Aorta (tissue), 5 donors: Measurements from ENCODE around the gene TENM4. TPM values are rescaled to one million over a fixed set of nuclear protein-coding genes. Genes with fewer than 3 reads are reported as not detected.

ENCODE experiments used
- ATAC-seq: fragments of 200-7000 bp; cut with Tn5 transposase; one replicate; pipeline ENCODE4 v1.9.1; 2022; ENCODE audit warnings: moderate library complexity; ENCODE audit not compliant: low FRiP score
- DNase-seq, 2 donors: peaks; one replicate each; pipeline ENCODE4 v3.0.0-alpha.2; 2020
- H3K27ac ChIP-seq, 2 donors: one replicate each; pipeline ENCODE4 v1.5.1; 2013; ENCODE audit warnings: low read length in 2 of 2, mild to moderate bottlenecking in 2 of 2, moderate library complexity in 2 of 2, control low read depth in 1 of 2, inconsistent platforms in 1 of 2, low read depth in 1 of 2
- H3K27me3 ChIP-seq, 2 donors: one replicate each; pipeline ENCODE4 v1.6.1; 2013; ENCODE audit warnings: control low read depth in 1 of 2, low read length in 1 of 2, mild to moderate bottlenecking in 1 of 2, moderate library complexity in 1 of 2; ENCODE audit not compliant: insufficient read depth in 2 of 2, control insufficient read depth in 1 of 2
- H3K36me3 ChIP-seq, 2 donors: one replicate each; pipeline ENCODE4 v1.6.1; 2013; ENCODE audit warnings: control low read depth in 1 of 2, low read length in 1 of 2, mild to moderate bottlenecking in 1 of 2; ENCODE audit not compliant: insufficient read depth in 2 of 2, control insufficient read depth in 1 of 2
- H3K4me1 ChIP-seq, 2 donors: one replicate each; pipeline ENCODE4 v1.6.1; 2013; ENCODE audit warnings: low read length in 2 of 2, control low read depth in 1 of 2, mild to moderate bottlenecking in 1 of 2, moderate library complexity in 1 of 2; ENCODE audit not compliant: insufficient read depth in 2 of 2, control insufficient read depth in 1 of 2
- H3K4me3 ChIP-seq, 2 donors: one replicate each; pipeline ENCODE4 v1.5.1; 2013; ENCODE audit warnings: low read length in 2 of 2, control low read depth in 1 of 2, mild to moderate bottlenecking in 1 of 2
- H3K9me3 ChIP-seq: one replicate; pipeline ENCODE4 v1.6.1; 2013; ENCODE audit warnings: mild to moderate bottlenecking, low read length; ENCODE audit not compliant: control insufficient read depth
- WGBS, 2 donors: extraction: QIAGEN DNeasy Blood & Tissue Kit; methylation state at CpG; one replicate each; pipeline ENCODE4 v1.1.7; 2013; 5-methylcytosine and 5-hydroxymethylcytosine counted together
- intact Hi-C, 2 donors: fragments of 100-400 bp; cut with DNase I; formaldehyde crosslinking; loops; one replicate each; pipeline versions ENCODE4 v1.14.2 to v1.15.0; 2022
- polyA plus RNA-seq, 2 donors: library from polyadenylated mRNA; stranded (reverse); fragments of 200-250 nt; gene quantifications; one replicate each; pipeline ENCODE4 v1.2.3, GENCODE V29; 2013
- total RNA-seq, 2 donors: library from RNA; stranded (reverse); fragmentation: NEBNext Ultra II Directional; extraction: Animal tissue kit (Norgen Biotek cat#: 25700); gene quantifications; one replicate each; pipeline ENCODE4 v1.2.1, GENCODE V29; 2021
- donor health status: healthy with polysubstance abuse.
- donor health status: Bipolar disorder and iron deficiency.
- donor health status: DM: no; HTN: no; CAD: no.
- donor health status: DM: no; HTN: no; CAD: no.
- donor health status: DM: yes; HTN: yes; CAD: no.

Gene TENM4
- total and polyA plus RNA-seq, 4 donors = 0.20 to 9.1 (median 2.5) TPM

DNA sequence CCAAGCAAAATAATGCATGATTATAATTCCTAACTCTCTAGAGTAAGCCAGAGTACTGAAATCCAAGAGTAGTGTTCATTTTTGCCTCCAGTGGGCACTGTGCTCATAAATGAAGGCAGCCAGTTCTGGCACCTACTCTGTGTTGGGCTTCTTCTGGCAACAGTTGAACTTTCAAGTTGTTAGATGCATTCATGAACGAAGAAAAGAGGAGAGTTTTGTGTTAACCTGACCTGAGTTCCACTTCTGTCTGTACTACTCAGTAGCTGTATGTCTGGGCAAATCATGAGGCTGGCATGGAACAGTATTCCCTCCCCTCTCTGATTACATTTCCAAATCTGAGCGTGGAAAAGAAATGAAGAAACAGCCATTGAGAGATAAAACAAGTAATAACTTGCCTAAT, 20.3 kb upstream of the TENM4 start:
- WGBS, 2 donors = 29 to 30% methylated on average over 2 of the region's 2 CpGs
- Histone ChIP-seq H3K4me3 (no peak overlapping the region), H3K27ac (no peak overlapping the region), H3K9me3 (no peaks in the 10 kb centered on the region), H3K27me3 (no peaks in the 10 kb centered on the region), H3K36me3 (no peaks in the 10 kb centered on the region), H3K4me1 (no peaks in the 10 kb centered on the region)
- DNase-seq = no peak
- peak; percentile 65 for ATAC-seq
- intact Hi-C loops = no loop called here

DNA sequence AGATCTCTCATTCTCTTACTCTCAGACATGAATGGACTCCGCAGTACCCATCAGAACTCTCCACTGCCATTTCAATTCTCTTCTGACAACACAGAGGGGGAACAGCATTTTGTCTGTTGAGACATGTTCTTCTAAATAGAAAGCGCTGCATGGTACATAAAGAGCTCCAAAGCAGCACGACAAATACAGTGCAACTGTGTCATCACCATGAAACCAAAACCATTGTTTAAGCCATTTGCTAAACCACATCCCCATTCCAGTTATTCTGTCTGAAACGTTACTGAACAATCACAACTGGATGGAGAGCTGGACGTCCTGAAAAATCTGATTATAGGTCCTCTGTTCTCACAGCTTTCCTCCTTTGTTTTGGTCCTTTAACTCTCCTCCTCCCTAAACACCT, 17.9 kb upstream of the TENM4 start:
- WGBS, 2 donors = 91 to 92% methylated on average over 5 of the region's 5 CpGs

DNA sequence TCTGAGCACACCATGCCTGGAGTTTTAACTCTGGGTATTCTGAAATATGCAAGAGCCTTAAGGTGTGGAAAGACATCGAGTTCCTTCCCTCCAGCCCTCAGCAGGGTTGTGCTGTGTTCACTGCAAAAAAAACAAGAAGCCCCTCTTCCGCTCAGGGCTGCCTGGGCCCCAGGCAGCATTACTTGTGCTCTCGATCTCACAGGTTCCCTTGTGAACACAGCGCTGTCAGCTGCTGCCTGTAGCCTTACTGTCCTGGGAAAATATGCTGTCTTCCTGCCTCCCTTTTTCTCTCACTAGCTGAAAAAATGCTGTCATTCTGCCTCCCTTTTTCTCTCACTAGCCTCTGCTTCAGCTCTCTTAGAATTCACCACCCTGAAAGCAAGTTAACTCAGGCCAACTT, 15.7 kb upstream of the TENM4 start:
- no peak overlapping the region for H3K4me3 ChIP-seq
- no peaks in the 10 kb centered on the region for H3K27me3 ChIP-seq
- WGBS, 2 donors = 32 to 71% methylated on average over 4 of the region's 4 CpGs
- no peak overlapping the region for H3K27ac ChIP-seq
- no peak for DNase-seq
- H3K9me3 ChIP-seq = no peaks in the 10 kb centered on the region
- no peaks in the 10 kb centered on the region for H3K4me1 ChIP-seq
- H3K36me3 ChIP-seq = no peaks in the 10 kb centered on the region
- ATAC-seq = no peak
- intact Hi-C loops = no loop called here

More for the DNA sequence above, 17.9 kb upstream of the TENM4 start:
- intact Hi-C loops = no loop called here
- Histone ChIP-seq H3K4me3 (no peak overlapping the region), H3K36me3 (no peaks in the 10 kb centered on the region), H3K27ac (no peak overlapping the region), H3K27me3 (no peaks in the 10 kb centered on the region), H3K4me1 (no peaks in the 10 kb centered on the region), H3K9me3 (no peaks in the 10 kb centered on the region)
- no peak for DNase-seq
- no peak for ATAC-seq

DNA sequence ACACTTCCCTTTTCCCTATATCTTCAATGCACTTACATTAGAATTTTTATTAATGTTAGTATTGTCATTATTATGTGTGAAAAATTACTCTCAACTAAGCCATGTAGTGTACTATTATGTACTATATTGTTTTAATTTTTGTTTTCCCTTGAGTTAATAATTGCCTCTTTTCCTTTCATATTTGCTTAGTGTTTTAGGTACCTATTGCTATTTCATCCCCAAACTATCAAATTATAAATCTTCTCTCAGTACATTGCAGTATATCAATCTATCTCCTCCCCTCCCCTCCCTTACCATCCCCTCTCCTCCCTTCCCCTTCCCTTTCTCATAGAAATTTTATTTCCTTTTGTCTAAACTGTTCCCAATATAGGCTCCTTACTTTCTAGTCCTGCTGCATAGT, 12.8 kb upstream of the TENM4 start:
- Histone ChIP-seq H3K27me3 (no peaks in the 10 kb centered on the region), H3K27ac (no peak overlapping the region), H3K4me1 (no peaks in the 10 kb centered on the region), H3K9me3 (no peaks in the 10 kb centered on the region), H3K4me3 (no peak overlapping the region), H3K36me3 (no peaks in the 10 kb centered on the region)
- intact Hi-C loops = no loop called here
- ATAC-seq (no peak), DNase-seq (no peak)

DNA sequence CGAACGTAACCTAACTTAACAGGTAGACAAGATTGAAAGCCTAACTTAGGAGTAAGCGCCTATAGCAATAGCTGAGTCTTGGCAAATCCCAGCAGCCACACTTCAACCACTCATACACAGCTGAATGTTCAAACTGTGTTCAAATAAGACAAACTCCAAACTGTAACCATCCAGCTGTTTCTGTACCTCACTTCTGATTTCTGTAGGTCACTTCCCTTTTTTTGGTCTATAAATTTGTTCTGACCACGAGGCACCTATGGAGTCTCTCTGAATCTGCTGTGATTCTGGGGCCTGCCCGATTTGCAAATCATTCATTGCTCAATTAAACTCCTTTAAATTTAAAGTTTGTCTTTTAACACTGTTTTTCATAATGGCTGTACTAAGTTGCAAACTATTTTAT, 8.2 kb upstream of the TENM4 start:
- Histone ChIP-seq H3K4me3 (no peak overlapping the region), H3K9me3 (no peaks in the 10 kb centered on the region), H3K36me3 (no peaks in the 10 kb centered on the region), H3K27me3 (peaks cover 0 to 2% of the 10 kb centered on the region in 2 donors), H3K27ac (no peak overlapping the region), H3K4me1 (no peaks in the 10 kb centered on the region)
- DNase-seq (no peak), ATAC-seq (no peak)
- 76 to 91% methylated on average over 5 of the region's 5 CpGs for WGBS, 2 donors
- intact Hi-C loops = no loop called here

DNA sequence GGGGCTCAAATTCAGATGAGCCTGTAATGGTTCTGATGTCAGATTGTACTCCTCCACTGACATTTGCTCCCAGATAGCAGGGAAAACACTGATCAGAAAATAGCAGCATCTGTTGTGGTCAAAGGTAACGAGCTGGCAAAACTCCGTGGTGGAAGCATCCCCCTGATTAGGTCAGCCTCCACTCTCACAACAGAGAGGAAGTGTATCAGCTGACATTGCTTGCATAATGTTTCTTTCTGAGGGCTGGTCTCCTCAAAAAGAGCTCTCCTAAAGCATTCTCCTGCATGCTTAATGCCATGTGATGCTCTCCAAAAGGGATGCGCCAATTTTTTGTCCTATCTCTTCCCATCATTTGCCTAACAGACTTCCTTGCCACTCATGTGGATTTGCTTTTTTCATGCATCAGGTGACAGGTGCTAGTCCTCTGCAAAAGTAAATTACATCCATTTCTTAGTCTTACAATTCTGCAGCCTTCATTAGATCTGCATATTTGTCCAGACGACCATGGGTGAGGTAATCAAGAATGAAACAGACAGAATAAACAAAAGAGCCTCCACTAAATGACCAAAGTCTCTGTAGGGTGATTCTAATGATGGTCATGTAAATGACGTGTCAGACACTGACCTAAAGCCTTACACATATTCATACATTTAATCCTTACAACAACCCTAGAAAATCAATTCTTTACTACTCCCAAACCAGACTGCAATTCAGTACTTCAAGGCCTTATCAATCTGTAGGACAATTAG, 6.4 kb upstream of the TENM4 start:
- ATAC-seq (no peak), DNase-seq (no peak)
- 55 to 64% methylated on average over 5 of the region's 5 CpGs for WGBS, 2 donors

DNA sequence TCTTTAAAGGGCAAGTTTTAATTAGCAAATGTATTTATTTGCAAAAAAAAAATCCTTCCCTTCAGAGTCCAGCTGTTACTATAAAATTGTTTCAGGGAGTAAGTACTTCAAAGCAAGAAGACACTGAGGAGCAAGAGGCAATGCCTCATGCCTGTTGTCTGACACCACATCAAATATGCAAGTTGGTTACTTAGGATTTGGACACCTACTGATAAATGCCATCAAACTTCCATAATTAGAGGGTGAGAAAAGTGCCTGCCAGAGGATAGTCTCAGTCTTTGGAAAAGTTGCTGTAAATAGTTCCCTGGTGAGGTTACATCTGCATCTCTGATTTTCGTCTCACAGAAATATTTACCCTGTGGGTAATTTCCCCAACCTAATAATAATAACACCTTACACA, 4.1 kb upstream of the TENM4 start:
- H3K36me3 ChIP-seq = no peaks in the 10 kb centered on the region
- H3K4me3 ChIP-seq = no peak overlapping the region
- H3K27me3 ChIP-seq = peaks cover 0 to 2% of the 10 kb centered on the region in 2 donors
- H3K9me3 ChIP-seq = no peaks in the 10 kb centered on the region
- no peaks in the 10 kb centered on the region for H3K4me1 ChIP-seq
- 60 to 61% methylated on average over 1 of the region's 1 CpG for WGBS, 2 donors
- no peak for DNase-seq
- H3K27ac ChIP-seq = no peak overlapping the region
- no peak for ATAC-seq
- intact Hi-C loops = loop anchor here (5.0 kb wide), 2 partner anchors 43 to 47 kb away; no protein-coding TSS in a partner anchor

More for the DNA sequence above, 6.4 kb upstream of the TENM4 start:
- Histone ChIP-seq H3K36me3 (no peaks in the 10 kb centered on the region), H3K9me3 (no peaks in the 10 kb centered on the region), H3K4me1 (no peaks in the 10 kb centered on the region), H3K27me3 (peaks cover 0 to 2% of the 10 kb centered on the region in 2 donors), H3K4me3 (no peak overlapping the region), H3K27ac (no peak overlapping the region)
- intact Hi-C loops = no loop called here

DNA sequence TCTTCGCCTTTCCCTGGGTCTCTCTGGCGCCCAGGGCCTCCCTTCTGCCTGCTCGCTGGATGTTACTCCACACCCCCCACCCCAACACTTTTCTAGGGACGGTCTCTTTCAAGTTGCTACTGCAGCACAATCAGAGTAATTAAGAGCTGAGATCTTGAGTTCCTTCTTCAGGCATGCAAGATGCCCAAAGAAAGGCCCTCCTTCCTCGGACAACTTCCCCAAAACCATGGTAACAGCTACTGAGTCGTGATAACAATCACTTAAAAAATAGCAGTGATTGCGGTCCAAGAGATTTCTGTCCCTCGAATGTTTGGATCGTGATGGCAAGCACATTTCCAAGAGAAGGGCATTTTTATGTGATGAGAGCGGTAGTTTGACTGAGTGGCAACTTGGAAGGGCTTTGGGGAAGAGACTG, 638 bp upstream of the TENM4 start:
- Histone ChIP-seq H3K36me3 (no peaks in the 10 kb centered on the region), H3K4me1 (no peaks in the 10 kb centered on the region), H3K9me3 (no peaks in the 10 kb centered on the region), H3K27me3 (peaks cover 0 to 2% of the 10 kb centered on the region in 2 donors), H3K27ac (peak overlapping the region in 1 of 2 donors; percentile 65), H3K4me3 (peak overlapping the region; percentile 34 to 42)
- intact Hi-C loops = loop anchor here (5.0 kb wide), 2 partner anchors 39 to 51 kb away; no protein-coding TSS in a partner anchor
- DNase-seq (no peak), ATAC-seq (no peak)
- WGBS, 2 donors = 2% methylated on average over 10 of the region's 10 CpGs

DNA sequence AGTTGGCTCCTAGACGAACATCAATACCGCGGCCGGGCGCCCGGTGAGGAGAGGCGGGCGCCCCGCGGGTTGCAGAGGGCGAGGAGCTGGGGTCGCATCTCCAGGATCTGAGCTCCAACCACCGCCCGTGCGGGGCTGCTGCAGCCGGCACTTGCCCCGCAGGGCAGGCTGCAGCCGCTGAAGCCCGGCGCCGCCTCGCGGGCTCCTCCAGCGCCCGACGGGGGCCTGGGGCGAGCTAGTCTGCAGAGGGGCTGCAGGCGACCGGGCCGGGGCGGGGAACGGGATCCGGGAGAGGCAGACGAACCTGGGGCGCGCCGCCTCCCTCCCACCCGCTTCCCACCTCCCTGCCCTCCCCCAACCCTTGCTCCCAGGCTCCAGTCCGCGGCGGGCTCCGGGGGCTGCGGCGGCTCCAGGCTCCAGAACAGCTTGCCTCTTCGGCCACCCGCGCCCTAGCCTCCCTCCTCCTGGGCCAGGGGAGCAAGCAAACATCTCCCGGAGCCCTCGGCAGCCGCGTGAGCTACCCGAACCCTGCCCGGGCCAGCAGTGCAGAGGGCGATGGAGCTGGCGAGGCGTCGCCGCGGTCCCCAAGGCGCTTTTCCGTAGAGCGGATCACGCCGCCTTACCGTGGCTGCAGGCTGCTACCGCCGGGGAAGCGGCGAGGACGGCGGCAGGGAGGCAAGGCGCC, 802 bp downstream of the TENM4 start:
- intact Hi-C loops = loop anchor here (5.0 to 10.0 kb wide), 5 partner anchors 38 to 345 kb away; no protein-coding TSS in a partner anchor
- Histone ChIP-seq H3K9me3 (no peaks in the 10 kb centered on the region), H3K27ac (peak overlapping the region in 1 of 2 donors; percentile 70), H3K4me3 (peak overlapping the region; percentile 34 to 42), H3K36me3 (no peaks in the 10 kb centered on the region), H3K27me3 (no peaks in the 10 kb centered on the region), H3K4me1 (no peaks in the 10 kb centered on the region)
- ATAC-seq = peak; percentile 31
- peak; percentile 56 to 83 for DNase-seq
- 0% methylated on average over 47 to 72 of the region's 72 CpGs for WGBS, 2 donors
